PFSK-1 (cell line): ENCODE data around the gene GGA1.

Experiments used
- SIN3A ChIP-seq: IDR thresholded peaks from 2 replicates; pipeline ENCODE4 v1.6.1; 2012; ENCODE audit warnings: mild to moderate bottlenecking, low read length, moderate library complexity, borderline replicate concordance; ENCODE audit not compliant: insufficient read depth
- TF ChIP-seq, protein P1 (sequence below), 2 experiments: IDR thresholded peaks; 2 replicates each; pipeline versions ENCODE4 v1.6.1 to v1.8.0; 2011 to 2012; ENCODE audit warnings: low read depth in 2 of 2, low read length in 2 of 2, control low read depth in 1 of 2, inconsistent platforms in 1 of 2, mild to moderate bottlenecking in 1 of 2, moderate library complexity in 1 of 2; ENCODE audit not compliant: insufficient read depth in 1 of 2

DNA sequence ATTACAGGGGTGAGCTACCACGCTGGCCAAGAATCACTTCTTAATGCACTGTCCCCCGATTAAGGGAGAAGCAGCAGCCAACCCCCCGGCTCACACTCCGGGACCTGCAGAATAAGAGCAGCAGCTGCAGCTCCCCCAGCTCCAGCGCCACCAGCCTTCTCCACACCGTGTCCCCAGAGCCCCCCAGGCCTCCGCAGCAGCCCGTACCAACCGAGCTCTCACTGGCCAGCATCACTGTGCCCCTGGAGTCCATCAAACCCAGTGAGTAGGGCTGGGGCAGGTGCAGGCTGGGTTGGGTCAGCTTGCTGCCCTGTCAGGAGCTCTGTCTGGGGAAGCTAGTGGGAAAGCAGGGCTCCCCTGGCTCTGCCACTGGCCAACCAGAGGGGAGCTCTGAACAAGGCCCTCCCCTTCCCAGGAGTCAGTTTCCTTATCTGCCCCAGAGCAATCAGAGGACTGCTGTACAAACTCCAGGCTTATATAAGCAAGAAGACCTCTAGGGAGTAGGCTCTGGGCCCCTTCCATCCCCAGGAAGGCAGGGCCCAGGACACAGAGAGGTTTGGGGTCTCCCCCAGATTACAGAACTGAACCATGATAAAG lies 22.3 kb downstream of the GGA1 start:
- TF ChIP-seq, protein P1, sequence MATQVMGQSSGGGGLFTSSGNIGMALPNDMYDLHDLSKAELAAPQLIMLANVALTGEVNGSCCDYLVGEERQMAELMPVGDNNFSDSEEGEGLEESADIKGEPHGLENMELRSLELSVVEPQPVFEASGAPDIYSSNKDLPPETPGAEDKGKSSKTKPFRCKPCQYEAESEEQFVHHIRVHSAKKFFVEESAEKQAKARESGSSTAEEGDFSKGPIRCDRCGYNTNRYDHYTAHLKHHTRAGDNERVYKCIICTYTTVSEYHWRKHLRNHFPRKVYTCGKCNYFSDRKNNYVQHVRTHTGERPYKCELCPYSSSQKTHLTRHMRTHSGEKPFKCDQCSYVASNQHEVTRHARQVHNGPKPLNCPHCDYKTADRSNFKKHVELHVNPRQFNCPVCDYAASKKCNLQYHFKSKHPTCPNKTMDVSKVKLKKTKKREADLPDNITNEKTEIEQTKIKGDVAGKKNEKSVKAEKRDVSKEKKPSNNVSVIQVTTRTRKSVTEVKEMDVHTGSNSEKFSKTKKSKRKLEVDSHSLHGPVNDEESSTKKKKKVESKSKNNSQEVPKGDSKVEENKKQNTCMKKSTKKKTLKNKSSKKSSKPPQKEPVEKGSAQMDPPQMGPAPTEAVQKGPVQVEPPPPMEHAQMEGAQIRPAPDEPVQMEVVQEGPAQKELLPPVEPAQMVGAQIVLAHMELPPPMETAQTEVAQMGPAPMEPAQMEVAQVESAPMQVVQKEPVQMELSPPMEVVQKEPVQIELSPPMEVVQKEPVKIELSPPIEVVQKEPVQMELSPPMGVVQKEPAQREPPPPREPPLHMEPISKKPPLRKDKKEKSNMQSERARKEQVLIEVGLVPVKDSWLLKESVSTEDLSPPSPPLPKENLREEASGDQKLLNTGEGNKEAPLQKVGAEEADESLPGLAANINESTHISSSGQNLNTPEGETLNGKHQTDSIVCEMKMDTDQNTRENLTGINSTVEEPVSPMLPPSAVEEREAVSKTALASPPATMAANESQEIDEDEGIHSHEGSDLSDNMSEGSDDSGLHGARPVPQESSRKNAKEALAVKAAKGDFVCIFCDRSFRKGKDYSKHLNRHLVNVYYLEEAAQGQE (IDR thresholded peaks at IDR 0.05; ENCODE audit: insufficient read depth in 1 of 2, low read depth in 2 of 2, low read length in 2 of 2) = no peak
- no peak for TF ChIP-seq SIN3A
